NCI-H446 treated with DMSO at 0.1 percent for 48 hours (cell line): Measurements from ENCODE around the gene TGFBR2.
"Not testable (repeated sequence)": the region's sequence is repeated elsewhere in the genome, so short reads cannot be mapped to it uniquely, and the experiment has no call there.

ENCODE experiments used
- DNase-seq: peaks from one replicate; lab custom pipeline; 2025; lab: John Stamatoyannopoulos, UW

TGFBR2 gene

GRCh38 chr3:30619318-30619717 is 12.9 kb downstream of the TGFBR2 start:
- DNase-seq, result no peak

GRCh38 chr3:30620402-30621360 is 14.3 kb downstream of the TGFBR2 start:
- no peak for DNase-seq

GRCh38 chr3:30621576-30621975 is 15.2 kb downstream of the TGFBR2 start:
- no peak for DNase-seq

- DNase-seq, result no peak
Observed at GRCh38 chr3:30622047-30622545, 15.7 kb downstream of the TGFBR2 start.

- DNase-seq, result no peak
Observed at GRCh38 chr3:30622790-30623189, 16.4 kb downstream of the TGFBR2 start.

GRCh38 chr3:30623351-30623750 is 16.9 kb downstream of the TGFBR2 start:
- DNase-seq, result no peak

- DNase-seq, result not testable (repeated sequence)
Observed at GRCh38 chr3:30624480-30624879, 18.1 kb downstream of the TGFBR2 start.

- DNase-seq, result no peak
Observed at GRCh38 chr3:30625541-30626438, 19.4 kb downstream of the TGFBR2 start.

GRCh38 chr3:30626443-30627180 is 20.2 kb downstream of the TGFBR2 start:
- DNase-seq, result no peak

GRCh38 chr3:30628205-30628900 is 22.0 kb downstream of the TGFBR2 start:
- no peak for DNase-seq

- DNase-seq, result no peak
Observed at GRCh38 chr3:30628901-30629590, 22.6 kb downstream of the TGFBR2 start.

GRCh38 chr3:30629746-30630145 is 23.3 kb downstream of the TGFBR2 start:
- DNase-seq, result no peak

- no peak for DNase-seq
Observed at GRCh38 chr3:30630238-30631030, 24.0 kb downstream of the TGFBR2 start.

GRCh38 chr3:30631243-30631904 is 25.0 kb downstream of the TGFBR2 start:
- DNase-seq, result no peak

- no peak for DNase-seq
Observed at GRCh38 chr3:30632065-30632464, 25.7 kb downstream of the TGFBR2 start.

GRCh38 chr3:30632521-30632920 is 26.1 kb downstream of the TGFBR2 start:
- DNase-seq, result no peak

- DNase-seq, result no peak
Observed at GRCh38 chr3:30633718-30634117, 27.3 kb downstream of the TGFBR2 start.

- no peak for DNase-seq
Observed at GRCh38 chr3:30634761-30635735, 28.6 kb downstream of the TGFBR2 start.
